Stimulated activated CD8-positive, alpha-beta memory T cell treated with anti-CD3 and anti-CD28 coated beads, Interleukin-7, amount 100 ng/mL, for 4 hours (primary cell): ENCODE data around the gene BNC2.

Experiments used
- DNase-seq, 2 donors: peaks; one replicate each; pipeline ENCODE4 v3.0.0-alpha.2; 2020; ENCODE audit warnings: low read depth in 2 of 2

The BNC2 gene

DNA sequence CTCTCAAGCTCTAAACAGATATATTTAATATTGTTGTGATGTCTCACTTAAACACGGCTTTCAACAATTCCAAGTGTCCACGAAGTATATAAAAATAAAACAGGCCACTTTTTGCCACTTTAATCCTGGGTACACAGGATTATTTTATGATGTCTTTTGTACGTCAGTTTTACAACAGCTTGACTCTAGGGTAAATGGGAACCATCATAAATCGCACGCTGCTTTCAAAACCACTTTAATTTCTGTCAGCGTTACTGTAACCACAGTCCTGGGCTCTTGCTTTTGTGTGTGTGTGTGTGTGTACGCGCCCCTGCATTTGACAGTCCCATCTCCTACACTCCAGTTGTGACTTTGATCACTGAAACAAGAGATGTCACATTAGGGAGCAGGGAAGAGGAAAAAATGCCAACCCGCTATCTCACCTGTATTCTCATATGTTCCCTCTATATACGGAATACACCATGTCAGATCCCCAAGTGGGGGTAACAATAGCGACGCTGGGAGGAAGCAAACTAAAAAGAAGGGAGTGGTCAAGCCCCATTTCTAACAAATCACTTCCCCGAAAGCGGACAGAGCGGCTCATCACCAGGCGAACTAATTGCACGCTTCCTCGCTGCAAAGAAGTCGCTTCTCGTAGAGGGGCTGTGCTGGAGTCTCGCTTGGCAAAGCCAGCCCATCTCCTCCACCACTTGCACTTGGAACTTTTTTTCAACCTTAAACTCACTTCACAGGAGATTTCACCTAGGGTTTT, 1.2 kb downstream of the BNC2 start:
- no peak for DNase-seq

DNA sequence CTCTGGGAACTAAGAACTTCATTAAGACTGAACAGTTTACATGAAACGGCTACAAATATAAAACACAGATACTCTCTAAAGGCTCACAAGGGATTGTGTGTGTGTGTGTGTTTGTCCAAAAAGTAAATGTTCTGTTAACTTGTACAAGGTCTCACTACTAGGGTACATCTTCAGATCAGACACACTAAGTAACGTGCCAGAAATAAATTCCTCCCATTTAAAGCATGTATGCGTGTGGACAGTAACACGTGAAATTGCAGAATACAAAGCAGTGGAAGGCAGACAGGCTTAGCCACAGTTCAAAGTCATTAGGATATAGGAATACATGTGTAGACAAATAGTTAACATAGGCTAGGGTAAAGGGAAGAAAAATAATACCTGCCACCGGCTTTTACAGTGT, 1.8 kb downstream of the BNC2 start:
- no peak for DNase-seq

DNA sequence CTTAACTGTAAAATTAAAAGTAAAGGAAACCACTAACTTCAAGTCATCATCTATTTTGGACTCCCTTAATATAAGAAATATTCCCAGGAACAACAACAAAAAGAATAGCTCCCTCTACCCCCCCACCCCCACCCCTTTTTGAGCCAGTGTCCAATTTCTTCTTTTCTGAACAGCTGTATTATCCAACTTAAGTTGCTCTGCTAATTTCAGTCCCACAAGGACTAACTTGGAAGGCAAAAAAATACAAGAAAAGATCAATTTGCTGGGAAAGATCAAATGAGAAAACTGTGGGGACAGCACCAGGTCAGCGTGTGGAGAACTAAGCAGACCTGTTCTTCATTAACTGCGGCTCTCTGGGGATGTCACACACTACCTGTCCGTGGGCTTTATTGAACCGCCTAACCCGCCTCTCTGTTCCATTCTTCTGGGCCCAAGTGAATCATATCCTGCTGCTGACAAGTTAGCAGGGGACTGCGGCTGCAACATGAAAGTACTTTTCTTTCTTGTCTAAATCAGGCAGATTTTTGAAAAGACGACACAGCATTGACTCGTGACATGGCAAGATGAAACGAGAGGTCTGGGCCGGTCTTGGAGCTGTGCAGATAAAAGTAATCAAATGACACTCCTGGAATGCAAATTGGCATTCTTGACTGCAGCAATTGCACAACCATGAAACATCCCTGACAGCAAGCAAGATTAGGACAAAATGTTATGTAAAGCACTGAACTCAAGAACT, 2.7 kb downstream of the BNC2 start:
- no peak for DNase-seq

- DNase-seq = no peak
Observed at GRCh38 chr9:16866587-16866986, 3.9 kb downstream of the BNC2 start.

- DNase-seq = no peak
Observed at GRCh38 chr9:16864649-16865434, 5.6 kb downstream of the BNC2 start.

- no peak for DNase-seq
Observed at GRCh38 chr9:16848179-16848578, 22.3 kb downstream of the BNC2 start.

- DNase-seq = no peak
Observed at GRCh38 chr9:16846986-16847385, 23.5 kb downstream of the BNC2 start.

GRCh38 chr9:16846367-16846766, 24.1 kb downstream of the BNC2 start:
- DNase-seq = no peak

GRCh38 chr9:16834817-16835216, 35.7 kb downstream of the BNC2 start:
- DNase-seq = no peak

GRCh38 chr9:16833296-16833835, 37.1 kb downstream of the BNC2 start:
- no peak for DNase-seq

DNA sequence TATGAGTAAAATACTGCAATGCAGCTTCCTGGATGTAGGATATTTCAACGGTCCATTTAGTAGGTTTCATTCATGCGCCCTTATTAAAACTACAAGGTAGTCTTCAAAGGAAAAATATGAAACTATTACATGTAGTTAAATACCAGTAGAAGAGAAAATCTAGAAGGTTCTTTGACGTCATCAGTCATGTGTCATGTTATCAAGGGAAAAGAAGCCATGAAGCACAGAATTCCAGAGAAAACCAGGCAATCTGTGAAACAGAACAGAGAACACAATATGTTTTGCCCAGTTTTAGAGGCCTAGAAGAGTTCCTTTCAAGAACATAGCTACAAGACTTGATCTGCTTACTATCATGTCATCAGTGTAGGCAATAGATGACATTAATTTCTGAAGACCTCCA, 38.4 kb downstream of the BNC2 start:
- no peak for DNase-seq

GRCh38 chr9:16830806-16831205, 39.7 kb downstream of the BNC2 start:
- DNase-seq = no peak

GRCh38 chr9:16828340-16829281, 41.9 kb downstream of the BNC2 start:
- no peak for DNase-seq

GRCh38 chr9:16825971-16826625, 44.4 kb downstream of the BNC2 start:
- no peak for DNase-seq

DNA sequence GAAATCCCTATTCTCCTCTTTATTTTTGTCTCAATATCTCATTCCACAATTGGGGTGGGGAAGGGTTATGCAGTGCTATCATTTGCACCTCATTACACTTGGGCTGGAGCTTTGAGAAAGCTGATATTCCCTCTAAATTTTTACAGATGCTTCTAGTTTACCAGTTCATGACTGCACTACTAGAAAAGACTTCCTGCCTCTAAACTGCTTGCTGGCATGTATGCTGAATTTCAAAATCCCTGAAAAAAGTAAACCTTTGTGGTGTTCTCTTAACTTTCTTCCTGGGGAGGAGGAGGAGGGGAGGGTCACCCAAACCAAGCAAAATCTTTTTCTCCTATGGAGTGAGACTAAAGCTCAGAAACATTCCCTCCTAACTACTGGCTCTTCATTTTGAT, 45.1 kb downstream of the BNC2 start:
- DNase-seq = no peak

DNA sequence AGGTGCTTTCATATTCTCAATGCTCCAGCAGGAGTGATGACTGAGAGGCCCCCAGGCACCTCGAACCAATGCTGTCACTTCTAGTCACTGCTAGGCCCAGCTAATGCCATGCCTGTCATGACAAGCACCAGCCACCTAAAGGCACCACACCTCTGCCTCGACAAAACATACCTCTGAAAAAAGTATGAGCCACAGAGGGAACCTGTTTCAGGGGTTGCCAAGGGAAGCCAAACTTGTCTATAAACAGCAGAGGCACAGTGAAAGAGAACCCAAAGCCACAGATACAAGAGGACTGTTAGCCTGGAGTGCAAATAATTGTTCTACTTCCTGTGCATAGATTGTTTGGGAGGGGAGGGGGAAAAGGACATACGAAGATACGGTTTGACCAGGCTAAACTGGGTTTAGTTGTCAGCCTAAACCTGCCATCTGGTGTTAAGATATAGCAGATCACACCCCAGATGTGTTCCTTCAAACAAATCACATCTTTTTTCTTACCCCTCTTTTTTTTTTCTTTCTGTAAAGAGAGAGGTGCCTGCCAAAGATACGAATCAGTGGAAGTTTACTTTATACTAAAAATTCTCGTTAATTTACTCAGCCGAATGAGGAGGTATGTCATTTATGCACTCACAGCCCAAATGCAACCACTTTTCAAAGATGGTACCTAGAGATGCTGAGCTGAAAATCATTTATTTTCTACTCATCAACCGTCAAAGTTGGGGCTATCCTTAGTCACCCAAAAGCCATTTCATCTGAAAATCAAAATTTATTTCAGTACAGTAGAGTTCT, 45.7 kb downstream of the BNC2 start:
- DNase-seq = no peak

DNA sequence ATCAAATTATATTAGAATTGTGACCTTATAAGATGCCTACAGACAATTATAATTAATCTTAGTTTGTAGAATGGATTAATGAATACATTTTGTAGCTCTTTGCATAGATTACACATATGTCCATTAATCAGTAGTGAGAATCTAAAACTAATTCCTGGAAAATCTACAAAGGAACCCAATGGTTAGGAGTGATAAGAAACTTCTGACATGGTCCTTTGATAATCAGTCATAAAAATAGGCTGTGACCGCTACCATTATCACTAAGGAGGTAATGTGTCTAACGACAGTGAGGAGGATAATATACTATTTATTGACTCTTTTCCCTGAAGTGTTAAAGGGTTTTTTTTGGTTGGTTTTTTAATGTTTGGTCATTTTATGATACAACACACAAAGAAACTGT, 46.6 kb downstream of the BNC2 start:
- DNase-seq = no peak

DNA sequence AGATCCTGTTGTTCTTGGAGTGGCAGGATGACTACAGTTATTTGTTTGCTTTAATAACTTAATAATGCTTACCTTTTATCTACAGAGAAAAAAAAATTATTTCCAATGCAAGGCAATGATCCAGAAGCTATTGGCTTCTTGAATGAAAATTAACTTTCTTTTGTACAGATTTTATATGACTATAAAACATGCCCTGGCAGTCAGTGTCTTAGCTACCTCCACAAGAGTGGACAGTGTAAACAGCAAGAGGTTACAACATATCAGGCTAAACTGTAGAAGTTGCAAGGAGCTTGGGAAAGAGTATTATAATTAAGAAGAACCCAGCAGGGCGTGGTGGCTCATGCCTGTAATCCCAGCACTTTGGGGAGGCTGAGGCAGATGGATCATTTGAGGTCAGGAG, 49.1 kb downstream of the BNC2 start:
- DNase-seq = no peak

- DNase-seq = no peak
Observed at GRCh38 chr9:16817514-16817913, 53.0 kb downstream of the BNC2 start.

DNA sequence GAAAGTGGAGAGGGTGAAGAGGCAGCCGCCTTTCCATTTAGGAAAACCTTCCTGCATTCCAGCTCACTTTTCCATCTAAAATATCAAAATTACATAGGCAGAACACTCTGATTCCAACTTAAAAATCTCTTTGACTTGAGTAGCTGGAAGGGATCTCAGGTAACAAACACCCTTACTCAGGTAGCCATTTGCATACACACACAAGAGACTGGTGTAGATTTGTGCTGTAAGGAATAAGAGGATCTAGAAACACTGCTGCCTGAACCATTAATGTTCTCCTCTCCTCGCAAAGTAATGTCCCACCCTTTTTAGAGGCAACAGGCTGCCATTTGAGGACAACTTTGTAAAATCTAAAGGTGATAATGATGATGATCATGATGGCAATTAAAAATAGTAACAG, 53.5 kb downstream of the BNC2 start:
- DNase-seq = no peak
